Loucy (cell line): ENCODE results near the gene ENOX1.

Experiments used
- EZH2phosphoT487 ChIP-seq: fragments of 200-600 bp; IDR thresholded peaks from 2 replicates; pipeline ENCODE4 v1.6.1; 2018; ENCODE audit warnings: antibody characterized with exemption, mild to moderate bottlenecking, moderate library complexity, borderline replicate concordance
- TF ChIP-seq, protein P1 (sequence below): fragments of 200-600 bp; sonication (generic); conservative IDR thresholded peaks from 2 replicates; pipeline ENCODE4 v1.5.1; 2014; ENCODE audit warnings: mild to moderate bottlenecking, antibody characterized with exemption, low read length

DNA sequence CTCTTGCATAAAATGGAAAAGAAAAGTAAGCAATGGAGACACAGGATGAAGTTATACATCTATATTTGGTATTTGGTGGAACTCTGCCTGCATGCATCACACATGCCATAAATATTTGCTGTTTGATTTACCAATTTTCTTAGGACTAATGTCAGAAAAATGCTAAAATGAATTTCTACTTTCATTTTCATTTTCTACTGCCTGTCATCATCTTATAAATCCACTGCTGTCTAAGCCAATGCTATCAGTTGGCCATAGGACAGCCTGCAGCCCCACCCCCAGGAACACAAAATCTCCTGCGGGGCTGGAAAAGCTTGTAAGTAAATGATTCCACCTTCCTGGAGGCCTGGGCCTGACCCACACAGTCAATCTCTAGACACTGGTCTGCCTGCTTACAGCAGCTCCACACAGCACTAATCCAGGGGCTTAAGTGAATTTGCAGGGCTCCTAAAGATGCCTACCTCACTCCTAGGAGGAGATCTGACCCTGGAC lies 122.0 kb downstream of the ENOX1 start:
- TF ChIP-seq, protein P1, sequence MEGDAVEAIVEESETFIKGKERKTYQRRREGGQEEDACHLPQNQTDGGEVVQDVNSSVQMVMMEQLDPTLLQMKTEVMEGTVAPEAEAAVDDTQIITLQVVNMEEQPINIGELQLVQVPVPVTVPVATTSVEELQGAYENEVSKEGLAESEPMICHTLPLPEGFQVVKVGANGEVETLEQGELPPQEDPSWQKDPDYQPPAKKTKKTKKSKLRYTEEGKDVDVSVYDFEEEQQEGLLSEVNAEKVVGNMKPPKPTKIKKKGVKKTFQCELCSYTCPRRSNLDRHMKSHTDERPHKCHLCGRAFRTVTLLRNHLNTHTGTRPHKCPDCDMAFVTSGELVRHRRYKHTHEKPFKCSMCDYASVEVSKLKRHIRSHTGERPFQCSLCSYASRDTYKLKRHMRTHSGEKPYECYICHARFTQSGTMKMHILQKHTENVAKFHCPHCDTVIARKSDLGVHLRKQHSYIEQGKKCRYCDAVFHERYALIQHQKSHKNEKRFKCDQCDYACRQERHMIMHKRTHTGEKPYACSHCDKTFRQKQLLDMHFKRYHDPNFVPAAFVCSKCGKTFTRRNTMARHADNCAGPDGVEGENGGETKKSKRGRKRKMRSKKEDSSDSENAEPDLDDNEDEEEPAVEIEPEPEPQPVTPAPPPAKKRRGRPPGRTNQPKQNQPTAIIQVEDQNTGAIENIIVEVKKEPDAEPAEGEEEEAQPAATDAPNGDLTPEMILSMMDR, result no peak; the same call in 1 of the 2 replicates
- no peak for TF ChIP-seq EZH2phosphoT487
